Central memory CD8-positive, alpha-beta T cell (primary cell): ENCODE data around the gene ATF7IP.
"Not testable (repeated sequence)": the region's sequence is repeated elsewhere in the genome, so short reads cannot be mapped to it uniquely, and the experiment has no call there.

Experiments
- ATAC-seq: fragments of 150-1000 bp; cut with Tn5 transposase; replicated peaks from 2 replicates; pipeline ENCODE4 v1.10.0; 2022; ENCODE audit warnings: mild to moderate bottlenecking, moderate FRiP score, moderate number of reproducible peaks; ENCODE audit not compliant: poor library complexity, severe bottlenecking; ENCODE audit errors: extremely low read depth
- DNase-seq, 2 donors: peaks; one replicate each; pipeline ENCODE4 v3.0.0; 2021; ENCODE audit warnings: low spot score in 2 of 2
- H3K27ac Mint-ChIP-seq: one replicate; pipeline ENCODE4 v1.8.0; 2022; ENCODE audit warnings: low read depth, mild to moderate bottlenecking, moderate library complexity, mixed read lengths
- H3K27me3 Mint-ChIP-seq: one replicate; pipeline ENCODE4 v1.8.0; 2022; ENCODE audit warnings: mixed read lengths
- H3K36me3 Mint-ChIP-seq: one replicate; pipeline ENCODE4 v1.8.0; 2022; ENCODE audit warnings: mild to moderate bottlenecking, moderate library complexity, mixed read lengths; ENCODE audit not compliant: insufficient read depth
- H3K4me1 Mint-ChIP-seq: one replicate; pipeline ENCODE4 v1.8.0; 2022; ENCODE audit warnings: mixed read lengths
- H3K4me3 Mint-ChIP-seq: one replicate; pipeline ENCODE4 v1.8.0; 2022; ENCODE audit warnings: mild to moderate bottlenecking, moderate library complexity, mixed read lengths
- H3K9me3 Mint-ChIP-seq: one replicate; pipeline ENCODE4 v1.8.0; 2022; ENCODE audit warnings: mixed read lengths

ATF7IP gene

DNA sequence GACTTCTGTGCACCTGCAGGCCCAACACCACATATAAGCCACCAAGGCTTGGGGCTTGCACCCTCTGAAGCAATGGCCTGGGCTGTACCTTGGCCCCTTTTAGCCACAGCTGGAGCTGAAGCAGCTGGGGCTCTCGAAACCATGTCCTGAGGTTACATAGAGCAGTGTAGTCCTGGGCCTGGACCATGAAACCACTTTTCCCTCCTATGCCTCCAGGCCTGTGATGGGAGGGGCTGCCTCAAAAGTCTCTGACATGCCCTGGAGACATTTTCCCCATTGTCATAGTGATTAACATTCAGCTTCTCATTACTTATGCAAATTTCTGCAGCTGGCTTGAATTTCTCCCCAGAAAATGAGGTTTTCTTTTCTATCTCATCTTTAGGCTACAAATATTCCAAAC is 13.4 kb upstream of the ATF7IP start:
- not testable (repeated sequence) for H3K27me3 Mint-ChIP-seq, H3K27ac Mint-ChIP-seq, H3K4me1 Mint-ChIP-seq, H3K4me3 Mint-ChIP-seq, DNase-seq, H3K36me3 Mint-ChIP-seq, ATAC-seq
- peaks cover 24% of the 10 kb centered on the region for H3K9me3 Mint-ChIP-seq

DNA sequence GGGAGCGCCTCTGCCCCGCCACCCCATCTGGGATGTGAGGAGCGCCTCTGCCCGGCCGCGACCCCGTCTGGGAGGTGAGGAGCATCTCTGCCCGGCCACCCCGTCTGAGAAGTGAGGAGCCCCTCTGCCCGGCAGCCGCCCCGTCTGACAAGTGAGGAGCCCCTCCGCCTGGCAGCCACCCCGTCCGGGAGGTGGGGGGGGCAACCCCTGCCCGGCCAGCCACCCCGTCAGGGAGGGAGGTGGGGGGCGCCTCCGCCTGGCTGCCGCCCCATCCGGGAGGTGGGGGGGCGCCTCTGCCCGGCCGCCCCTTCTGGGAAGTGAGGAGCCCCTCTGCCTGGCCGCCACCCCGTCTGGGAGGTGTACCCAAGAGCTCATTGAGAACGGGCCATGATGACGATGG is 10.8 kb upstream of the ATF7IP start:
- not testable (repeated sequence) for DNase-seq, H3K36me3 Mint-ChIP-seq, H3K4me1 Mint-ChIP-seq, H3K27ac Mint-ChIP-seq, H3K4me3 Mint-ChIP-seq, ATAC-seq, H3K27me3 Mint-ChIP-seq
- H3K9me3 Mint-ChIP-seq: peaks cover 24% of the 10 kb centered on the region

DNA sequence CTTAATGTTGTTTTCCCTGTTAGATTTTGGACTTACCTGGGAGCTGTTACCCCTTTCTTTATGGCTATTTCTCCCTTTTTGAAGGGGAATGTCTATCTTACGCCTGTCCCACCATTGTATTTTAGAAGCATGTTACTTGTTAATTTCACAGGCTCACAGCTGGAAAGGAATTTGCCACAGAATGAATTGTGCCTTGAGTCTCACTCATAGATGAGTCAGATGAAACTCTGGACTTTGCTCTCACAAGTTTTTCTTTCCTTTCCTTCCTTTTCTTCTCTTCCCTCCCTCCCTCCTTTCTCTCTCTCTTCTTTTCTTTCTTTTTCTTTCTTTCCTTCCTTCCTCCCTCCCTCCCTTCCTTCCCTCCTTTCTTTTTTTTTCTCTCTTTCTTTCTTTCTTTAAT is 9.3 kb upstream of the ATF7IP start:
- ATAC-seq: no peak
- H3K27ac Mint-ChIP-seq: no peak overlapping the region

DNA sequence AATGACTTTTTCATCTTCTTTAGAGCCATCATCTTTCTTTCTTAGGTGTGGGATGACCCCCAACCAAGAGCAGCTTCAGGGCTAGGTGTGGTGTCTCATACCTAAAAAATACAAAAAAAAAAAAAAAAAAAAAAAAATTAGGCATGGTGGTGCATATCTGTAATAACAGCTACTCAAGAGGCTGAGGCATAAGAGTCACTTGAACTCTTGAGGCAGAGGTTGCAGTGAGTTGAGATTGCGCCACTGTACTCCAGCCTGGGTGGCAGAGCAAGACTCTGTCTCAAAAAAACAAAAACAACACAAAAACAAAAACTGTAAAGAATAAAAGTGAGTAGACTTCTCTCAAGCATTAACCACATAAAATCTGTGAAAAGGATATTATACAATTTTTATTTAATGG is 8.0 kb upstream of the ATF7IP start:
- H3K36me3 Mint-ChIP-seq: no peaks in the 10 kb centered on the region
- H3K4me1 Mint-ChIP-seq: no peaks in the 10 kb centered on the region
- no peak overlapping the region for H3K4me3 Mint-ChIP-seq
- no peaks in the 10 kb centered on the region for H3K27me3 Mint-ChIP-seq
- DNase-seq: no peak
- peaks cover 11% of the 10 kb centered on the region for H3K9me3 Mint-ChIP-seq
- no peak overlapping the region for H3K27ac Mint-ChIP-seq
- ATAC-seq: no peak

More for the DNA sequence above, 9.3 kb upstream of the ATF7IP start:
- Mint-ChIP-seq H3K4me3 (no peak overlapping the region), H3K4me1 (no peaks in the 10 kb centered on the region), H3K9me3 (peaks cover 12% of the 10 kb centered on the region), H3K27me3 (no peaks in the 10 kb centered on the region), H3K36me3 (no peaks in the 10 kb centered on the region)
- no peak for DNase-seq

DNA sequence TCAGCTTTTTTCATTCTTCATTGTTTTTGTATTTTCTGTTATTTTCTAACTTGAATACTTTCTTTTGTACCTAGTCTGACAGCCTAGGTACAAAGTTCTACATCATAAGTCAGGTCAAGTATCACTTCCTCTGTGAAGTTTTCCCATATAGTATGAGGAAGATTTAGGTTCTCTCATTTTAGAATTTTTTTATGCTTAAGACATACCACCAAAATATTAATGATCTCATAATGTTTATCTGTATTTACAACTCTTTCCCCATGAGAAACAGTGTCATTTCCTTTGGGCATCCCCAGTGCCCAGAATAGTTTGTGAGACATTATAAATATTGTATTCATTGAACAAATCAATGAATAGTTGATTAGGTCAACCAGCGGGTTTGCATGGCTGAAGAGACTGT is 3.1 kb upstream of the ATF7IP start:
- H3K27me3 Mint-ChIP-seq: no peaks in the 10 kb centered on the region
- H3K4me3 Mint-ChIP-seq: no peak overlapping the region
- peaks cover 21% of the 10 kb centered on the region for H3K36me3 Mint-ChIP-seq
- no peak for ATAC-seq
- peak overlapping the region; percentile 32 for H3K27ac Mint-ChIP-seq
- peaks cover 13% of the 10 kb centered on the region for H3K4me1 Mint-ChIP-seq
- no peaks in the 10 kb centered on the region for H3K9me3 Mint-ChIP-seq
- DNase-seq: no peak

DNA sequence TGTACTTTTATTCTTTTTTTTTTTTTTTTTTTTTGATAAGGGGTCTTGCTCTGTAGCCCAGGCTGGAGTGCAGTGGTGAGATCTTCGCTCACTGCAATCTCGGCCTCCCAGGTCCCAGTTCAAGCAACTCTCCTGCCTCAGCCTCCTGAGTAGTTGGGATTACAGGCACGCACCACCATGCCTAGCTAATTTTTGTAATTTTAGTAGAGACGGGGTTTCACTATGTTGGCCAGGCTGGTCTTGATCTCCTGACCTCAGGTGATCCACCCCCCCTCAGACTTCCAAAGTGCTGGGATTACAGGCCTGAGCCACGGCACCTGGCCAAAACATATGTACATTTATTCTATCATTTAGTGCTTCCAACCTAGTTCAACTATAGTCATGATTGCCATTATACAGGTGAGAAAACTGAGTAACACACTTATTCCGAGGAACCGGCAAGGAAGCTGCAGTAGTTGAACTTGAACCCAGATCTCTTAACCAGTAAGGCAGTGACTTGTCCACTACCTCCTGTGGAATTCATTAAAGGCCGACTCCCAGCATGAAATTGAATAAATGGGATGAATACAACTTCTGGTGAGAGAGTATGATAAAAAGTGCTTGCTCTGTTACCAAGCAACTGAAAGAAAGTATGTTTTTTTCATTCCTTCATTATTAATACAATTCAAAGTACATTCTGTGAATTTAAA is 755 bp upstream of the ATF7IP start:
- Mint-ChIP-seq H3K4me1 (peaks cover 21% of the 10 kb centered on the region), H3K27ac (peak overlapping the region; percentile 88), H3K4me3 (peak overlapping the region; percentile 76), H3K9me3 (no peaks in the 10 kb centered on the region), H3K36me3 (peaks cover 27% of the 10 kb centered on the region), H3K27me3 (no peaks in the 10 kb centered on the region)
- DNase-seq: no peak
- ATAC-seq: no peak

DNA sequence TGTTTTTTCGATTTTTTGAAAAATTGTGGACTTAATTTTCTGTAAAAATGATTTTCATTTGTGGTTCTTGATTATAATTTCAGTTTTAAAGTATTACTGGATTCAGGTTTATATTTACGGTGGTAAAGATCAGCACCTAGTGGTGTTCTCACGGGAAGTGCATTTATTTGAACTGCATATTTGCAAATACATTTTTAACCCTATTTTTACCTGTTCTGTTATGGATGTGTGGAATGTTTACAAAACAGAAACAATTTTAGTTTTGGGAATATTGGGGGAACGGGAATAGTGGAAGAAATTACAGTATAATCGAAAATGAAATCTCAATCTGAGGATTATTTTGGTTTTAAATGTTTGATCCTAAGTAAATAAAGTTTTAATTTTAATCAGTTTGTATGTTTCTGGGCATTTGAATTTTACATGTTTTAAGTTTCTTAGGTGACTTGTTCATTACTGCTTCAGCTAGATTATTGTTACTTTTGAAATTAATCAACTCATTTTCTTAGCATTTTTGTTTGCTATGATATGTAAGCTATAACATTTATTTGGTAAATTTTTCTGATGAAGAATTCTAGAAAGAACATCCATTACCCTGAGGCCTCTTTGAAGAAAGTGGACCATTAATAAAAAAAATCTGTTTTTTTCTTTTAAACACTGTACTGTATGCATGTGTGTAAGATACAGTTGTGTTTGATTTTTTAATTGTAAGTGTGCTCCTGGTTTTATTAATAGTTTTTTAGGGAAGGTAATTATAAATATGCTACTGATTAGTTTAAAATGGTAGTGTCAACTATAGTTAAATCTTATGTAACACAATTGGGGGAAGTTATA is 942 bp downstream of the ATF7IP start:
- Mint-ChIP-seq H3K27me3 (no peaks in the 10 kb centered on the region), H3K36me3 (peaks cover 31% of the 10 kb centered on the region), H3K27ac (peak overlapping the region; percentile 88), H3K4me1 (peaks cover 31% of the 10 kb centered on the region), H3K4me3 (peak overlapping the region; percentile 76), H3K9me3 (no peaks in the 10 kb centered on the region)
- DNase-seq (no peak), ATAC-seq (no peak)

DNA sequence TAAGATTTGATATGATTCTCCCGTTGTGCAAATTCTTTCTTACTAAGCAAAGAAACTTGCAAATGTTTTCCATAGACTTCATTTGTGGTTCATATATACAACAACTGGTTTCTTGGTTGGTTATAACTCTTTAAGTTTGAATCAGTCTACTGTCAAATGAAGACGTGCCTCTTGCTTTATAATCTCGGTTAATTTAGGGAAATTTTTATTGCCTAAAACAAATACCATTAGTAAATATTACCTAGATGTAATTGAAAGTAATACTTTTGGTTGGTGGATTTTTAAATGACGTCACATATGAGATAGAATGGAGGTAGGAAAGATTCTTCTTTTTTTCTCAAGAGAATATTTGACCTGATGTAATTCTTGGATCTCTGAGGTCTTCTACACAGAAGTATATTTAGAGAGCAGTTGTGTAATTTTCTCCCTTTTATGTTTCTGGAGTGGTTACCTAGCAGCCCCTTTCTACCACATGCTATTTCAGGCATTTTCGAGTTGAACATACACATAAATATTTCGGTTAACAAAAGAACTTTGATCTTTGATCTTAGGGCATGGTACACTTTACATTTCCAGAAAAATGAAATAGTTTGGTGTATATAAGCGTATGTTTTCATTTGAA is 1.7 kb downstream of the ATF7IP start:
- peak overlapping the region; percentile 88 for H3K27ac Mint-ChIP-seq
- ATAC-seq: peak; percentile 37
- peak overlapping the region; percentile 76 for H3K4me3 Mint-ChIP-seq
- H3K27me3 Mint-ChIP-seq: no peaks in the 10 kb centered on the region
- H3K36me3 Mint-ChIP-seq: peaks cover 31% of the 10 kb centered on the region
- no peak for DNase-seq
- H3K9me3 Mint-ChIP-seq: no peaks in the 10 kb centered on the region
- H3K4me1 Mint-ChIP-seq: peaks cover 38% of the 10 kb centered on the region

DNA sequence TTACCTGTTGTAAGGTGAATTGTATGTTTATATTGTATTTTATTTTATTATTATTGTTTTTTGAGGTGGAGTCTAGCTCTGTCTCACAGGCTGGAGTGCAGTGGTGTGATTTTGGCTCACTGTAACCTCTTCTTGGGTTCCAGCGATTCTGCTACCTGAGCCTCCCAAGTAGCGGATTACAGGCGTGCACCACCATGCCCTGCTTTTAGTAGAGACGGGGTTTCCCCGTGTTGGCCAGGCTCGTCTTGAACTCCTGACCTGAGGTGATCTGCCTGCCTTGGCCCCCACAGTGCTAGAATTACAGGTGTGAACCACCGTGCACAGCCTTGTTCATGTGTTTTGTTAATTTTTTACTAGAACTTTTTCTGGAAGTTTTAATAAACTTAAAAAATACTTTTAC is 3.8 kb downstream of the ATF7IP start:
- Mint-ChIP-seq H3K27ac (peak overlapping the region; percentile 81), H3K36me3 (peaks cover 31% of the 10 kb centered on the region), H3K4me1 (peaks cover 57% of the 10 kb centered on the region), H3K4me3 (peak overlapping the region; percentile 61), H3K9me3 (no peaks in the 10 kb centered on the region), H3K27me3 (no peaks in the 10 kb centered on the region)
- DNase-seq (no peak), ATAC-seq (no peak)

DNA sequence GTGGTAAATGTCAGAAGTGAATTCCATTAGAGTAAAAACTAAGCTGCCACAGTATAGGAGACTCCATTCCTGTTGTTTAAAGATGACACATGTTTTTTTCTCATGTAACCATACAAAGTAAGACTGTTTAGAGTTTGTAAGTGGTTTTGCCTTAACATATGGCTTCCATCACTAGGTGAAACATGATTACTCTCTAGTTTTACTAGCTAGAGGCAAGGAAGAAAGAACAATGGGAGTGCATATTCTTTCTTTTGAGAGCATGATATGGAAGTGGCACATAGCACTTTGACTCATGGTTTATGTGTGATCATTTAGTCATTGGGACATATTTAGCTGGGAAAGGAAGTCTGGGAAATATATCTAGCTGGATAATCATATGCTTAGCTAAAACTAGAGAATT is 7.7 kb downstream of the ATF7IP start:
- Mint-ChIP-seq H3K27me3 (no peaks in the 10 kb centered on the region), H3K4me1 (peaks cover 62% of the 10 kb centered on the region), H3K36me3 (peaks cover 11% of the 10 kb centered on the region), H3K4me3 (peak overlapping the region; percentile 31), H3K27ac (peak overlapping the region; percentile 84), H3K9me3 (no peaks in the 10 kb centered on the region)
- ATAC-seq (no peak), DNase-seq (no peak)

DNA sequence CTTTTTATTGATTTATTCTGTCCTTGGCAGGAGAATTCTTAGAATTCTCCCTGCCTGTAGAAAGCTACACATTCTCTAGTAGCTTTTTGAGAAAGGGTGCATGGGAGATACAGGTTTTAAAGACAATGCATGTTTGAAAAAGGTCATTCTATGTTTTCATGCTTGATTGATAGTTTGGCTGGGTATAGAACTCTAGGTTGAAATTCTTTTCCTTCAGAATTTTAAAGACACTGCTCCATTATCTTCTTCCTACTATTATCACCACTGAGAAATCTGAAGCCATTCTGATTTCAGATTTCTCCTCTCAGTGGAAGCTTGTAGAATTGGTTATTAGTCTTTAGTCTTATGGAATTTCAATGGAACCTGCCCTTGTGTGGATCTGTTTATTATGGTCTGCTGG is 14.0 kb downstream of the ATF7IP start:
- H3K27me3 Mint-ChIP-seq: no peaks in the 10 kb centered on the region
- H3K4me1 Mint-ChIP-seq: peaks cover 47% of the 10 kb centered on the region
- ATAC-seq: no peak
- no peak overlapping the region for H3K4me3 Mint-ChIP-seq
- peaks cover 13% of the 10 kb centered on the region for H3K9me3 Mint-ChIP-seq
- H3K36me3 Mint-ChIP-seq: peaks cover 9% of the 10 kb centered on the region
- DNase-seq: no peak
- H3K27ac Mint-ChIP-seq: peak overlapping the region; percentile 22

DNA sequence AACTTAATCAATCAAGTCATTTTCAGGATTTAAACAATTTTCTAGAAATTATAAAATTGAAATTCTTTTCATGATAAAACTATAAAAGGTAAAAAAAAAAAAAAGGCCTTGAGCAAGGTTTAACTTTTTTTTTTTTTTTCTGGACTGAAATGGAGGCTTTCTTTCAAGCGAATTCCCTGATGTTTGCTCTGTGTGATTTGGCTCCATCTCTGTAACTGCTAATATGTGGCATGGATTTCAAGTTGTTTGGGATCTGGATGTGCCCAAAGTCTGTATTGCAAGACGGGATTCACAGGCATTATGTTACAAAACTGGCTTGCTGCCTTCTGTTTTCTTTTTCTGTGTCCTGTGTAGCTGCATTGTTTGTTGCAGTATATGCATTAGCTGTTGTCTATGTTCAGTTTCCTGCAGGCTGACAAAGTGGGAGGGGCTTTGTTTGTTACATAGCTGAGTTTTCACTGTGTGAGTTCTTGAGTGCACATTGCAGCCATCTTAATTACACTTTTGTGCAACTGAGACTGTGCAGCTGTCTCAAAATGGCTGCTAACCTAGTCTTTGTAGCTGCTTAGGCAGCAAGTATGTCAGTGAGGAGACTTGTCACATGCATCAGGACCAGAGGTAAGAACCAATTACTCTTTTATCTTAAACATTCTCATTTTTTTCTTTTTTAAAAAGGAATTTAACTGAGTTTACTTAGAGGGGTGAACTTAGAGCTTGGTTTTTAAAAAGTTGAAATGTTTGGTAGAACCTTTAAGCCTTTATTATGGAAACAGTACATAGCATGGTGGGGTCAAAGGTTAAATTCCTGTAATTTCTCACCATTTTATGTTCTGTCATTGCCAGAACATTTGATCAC is 19.5 kb downstream of the ATF7IP start:
- peak; percentile 20 to 70 for DNase-seq
- ATAC-seq: peak; percentile 97
- peaks cover 3% of the 10 kb centered on the region for H3K9me3 Mint-ChIP-seq
- peaks cover 17% of the 10 kb centered on the region for H3K36me3 Mint-ChIP-seq
- H3K27me3 Mint-ChIP-seq: no peaks in the 10 kb centered on the region
- H3K27ac Mint-ChIP-seq: peak overlapping the region; percentile 93
- H3K4me3 Mint-ChIP-seq: peak overlapping the region; percentile 83
- H3K4me1 Mint-ChIP-seq: peaks cover 52% of the 10 kb centered on the region
